HepG2 (cell line): ENCODE data around the gene DNAAF9. TPM values are rescaled to one million over a fixed set of nuclear protein-coding genes. Genes with fewer than 3 reads are reported as not detected.

Experiments used
- AKNA ChIP-seq: sonication (generic); formaldehyde crosslinking; IDR thresholded peaks from 2 replicates; pipeline ENCODE4 v1.4.0; 2020; ENCODE audit warnings: missing genetic modification reagents, borderline replicate concordance
- ARID3A ChIP-seq: IDR thresholded peaks from 2 replicates; pipeline ENCODE4 v1.6.1; 2012; ENCODE audit warnings: low read depth, low read length, improper control_type of control experiment
- NONO ChIP-seq, 2 experiments: fragments of 450-650 bp in 1 of 2; sonication (generic) in 1 of 2; formaldehyde crosslinking in 1 of 2; IDR thresholded peaks in 1 of 2; conservative IDR thresholded peaks in 1 of 2; 2 replicates each; pipeline versions ENCODE4 v1.6.1 to v1.8.0; 2017 to 2022; ENCODE audit warnings: mild to moderate bottlenecking in 1 of 2, missing genetic modification reagents in 1 of 2, moderate library complexity in 1 of 2
- NR2F2 ChIP-seq: IDR thresholded peaks from 2 replicates; pipeline ENCODE4 v1.6.1; 2012; ENCODE audit warnings: low read depth, inconsistent platforms, borderline replicate concordance
- PAWR ChIP-seq: sonication (generic); formaldehyde crosslinking; IDR thresholded peaks from 2 replicates; pipeline ENCODE4 v1.4.0; 2020; ENCODE audit warnings: missing genetic modification reagents, mild to moderate bottlenecking, borderline replicate concordance
- SMARCC2 ChIP-seq: fragments of 450-650 bp; IDR thresholded peaks from 2 replicates; pipeline ENCODE4 v1.6.1; 2017; ENCODE audit warnings: antibody characterized with exemption, mild to moderate bottlenecking
- SNRNP70 ChIP-seq: fragments of 200-400 bp; formaldehyde crosslinking; IDR thresholded peaks from 2 replicates; pipeline ENCODE4 v1.6.1; 2017; ENCODE audit warnings: mild to moderate bottlenecking, low read depth, low read length, moderate library complexity
- THAP7 ChIP-seq: sonication (generic); formaldehyde crosslinking; IDR thresholded peaks from 2 replicates; pipeline ENCODE4 v1.8.1; 2023; ENCODE audit warnings: mild to moderate bottlenecking, missing genetic modification reagents
- TRIM24 ChIP-seq: sonication (generic); formaldehyde crosslinking; IDR thresholded peaks from 2 replicates; pipeline ENCODE4 v1.8.0; 2022; ENCODE audit warnings: mild to moderate bottlenecking, missing genetic modification reagents
- ZFY ChIP-seq: sonication (generic); formaldehyde crosslinking; IDR thresholded peaks from 2 replicates; pipeline ENCODE4 v1.4.0; 2020; ENCODE audit warnings: missing genetic modification reagents
- ZNF121 ChIP-seq: sonication (generic); formaldehyde crosslinking; IDR thresholded peaks from 2 replicates; pipeline ENCODE4 v1.5.0; 2020; ENCODE audit warnings: mild to moderate bottlenecking, missing genetic modification reagents
- ZNF335 ChIP-seq: sonication (generic); formaldehyde crosslinking; IDR thresholded peaks from 2 replicates; pipeline ENCODE4 v1.4.0; 2020; ENCODE audit warnings: missing genetic modification reagents
- ZNF652 ChIP-seq: IDR thresholded peaks from 2 replicates; pipeline ENCODE4 v1.6.1; 2016; ENCODE audit warnings: low read depth, borderline replicate concordance
- ZNF740 ChIP-seq: sonication (generic); formaldehyde crosslinking; IDR thresholded peaks from 2 replicates; pipeline ENCODE4 v1.4.0; 2020; ENCODE audit warnings: missing genetic modification reagents
- ZNF879 ChIP-seq: sonication (generic); formaldehyde crosslinking; IDR thresholded peaks from 2 replicates; pipeline ENCODE4 v1.8.1; 2023; ENCODE audit warnings: missing genetic modification reagents
- ZNF891 ChIP-seq: sonication (generic); formaldehyde crosslinking; IDR thresholded peaks from 2 replicates; pipeline ENCODE4 v1.5.0; 2020; ENCODE audit warnings: mild to moderate bottlenecking, missing genetic modification reagents
- polyA plus RNA-seq, 8 experiments: library from polyadenylated mRNA; depleted of rRNA in 3 of 8; stranded (reverse) in 7 of 8; unstranded in 1 of 8; fragments of >200 nt; fragmentation: Illumina TruSeq in 4 of 8; extraction: Trizol in 4 of 8; gene quantifications; 2 replicates each; pipeline versions ENCODE4 v1.2.1 to v1.2.3, GENCODE V29; 2011 to 2016; ENCODE audit warnings: low read depth in 4 of 8, missing spikeins in 1 of 8, mixed read lengths in 1 of 8; ENCODE audit not compliant: insufficient read depth in 1 of 8
- total RNA-seq, 5 experiments: library from RNA; depleted of rRNA; stranded (reverse); fragments of >200 nt; fragmentation: Illumina TruSeq; extraction: Trizol; gene quantifications; 2 replicates each; pipeline ENCODE4 v1.2.3, GENCODE V29; 2016; ENCODE audit warnings: low read depth in 1 of 5
- TF ChIP-seq, protein P1 (sequence below): sonication (generic); formaldehyde crosslinking; IDR thresholded peaks from 2 replicates; pipeline ENCODE4 v1.5.0; 2020; ENCODE audit warnings: missing genetic modification reagents, mild to moderate bottlenecking, borderline replicate concordance

Gene DNAAF9
- total and polyA plus RNA-seq, 2 of the 13 experiments (the other 11 are each of a cell fraction or from before 2014, with no cell fraction given) = 10.5 to 14.9 TPM

GRCh38 chr20:3407771-3408637, 535 bp upstream of the DNAAF9 start (continued):
- TF ChIP-seq PAWR (CRISPR knock-in tag) = no peak
- TF ChIP-seq ZNF740 (CRISPR knock-in tag) = no peak
- TF ChIP-seq ZFY (CRISPR knock-in tag) = peak; percentile 52; the same call in 1 of the 2 replicates
- peak; percentile 57; the same call in 1 of the 2 replicates for TF ChIP-seq TRIM24 (CRISPR knock-in tag)
- TF ChIP-seq ZNF335 = no peak
- 0 out of 2 replicates have a peak, but pooled peaks have one; percentile 41 for TF ChIP-seq AKNA (CRISPR knock-in tag)
- no peak for TF ChIP-seq ZNF121 (CRISPR knock-in tag)
- TF ChIP-seq SMARCC2 = no peak
- TF ChIP-seq ZNF891 (CRISPR knock-in tag) = peak; percentile 56
- TF ChIP-seq ZNF879 (CRISPR knock-in tag) = 0 out of 2 replicates have a peak, but pooled peaks have one; percentile 46
- TF ChIP-seq ZNF652 (CRISPR knock-in tag) = no peak
- TF ChIP-seq, protein P1, sequence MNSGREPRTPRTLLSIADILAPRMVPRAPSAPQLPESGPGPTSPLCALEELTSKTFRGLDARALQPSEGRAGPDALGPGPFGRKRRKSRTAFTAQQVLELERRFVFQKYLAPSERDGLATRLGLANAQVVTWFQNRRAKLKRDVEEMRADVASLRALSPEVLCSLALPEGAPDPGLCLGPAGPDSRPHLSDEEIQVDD (CRISPR knock-in tag) = no peak
- TF ChIP-seq SNRNP70 = no peak
- TF ChIP-seq NR2F2 = peak; percentile 33; the same call in 1 of the 2 replicates
- TF ChIP-seq ARID3A = no peak
- no peak for TF ChIP-seq NONO (IDR thresholded peaks at IDR 0.05)
- TF ChIP-seq NONO (CRISPR knock-in tag; conservative IDR thresholded peaks at IDR 0.05) = no peak
- TF ChIP-seq THAP7 = peak; percentile 45; the same call in 1 of the 2 replicates
